GM19467 (cell line): ENCODE results near the gene FAM162A.
"Not testable (repeated sequence)": the region's sequence is repeated elsewhere in the genome, so short reads cannot be mapped to it uniquely, and the experiment has no call there.

Experiments
- ATAC-seq: cut with Tn5 transposase; IDR thresholded peaks from one replicate; pipeline ENCODE4 v1.9.1; 2021; ENCODE audit warnings: mild to moderate bottlenecking, moderate library complexity; ENCODE audit not compliant: unreplicated experiment

Gene FAM162A

GRCh38 chr3:122383771-122384697 lies at the start of gene FAM162A:
TSS of gene FAM162A (plus strand) at chr3:122384182. CDS start at chr3:122384266, 84 bp downstream.
- peak; percentile 93 for ATAC-seq

DNA sequence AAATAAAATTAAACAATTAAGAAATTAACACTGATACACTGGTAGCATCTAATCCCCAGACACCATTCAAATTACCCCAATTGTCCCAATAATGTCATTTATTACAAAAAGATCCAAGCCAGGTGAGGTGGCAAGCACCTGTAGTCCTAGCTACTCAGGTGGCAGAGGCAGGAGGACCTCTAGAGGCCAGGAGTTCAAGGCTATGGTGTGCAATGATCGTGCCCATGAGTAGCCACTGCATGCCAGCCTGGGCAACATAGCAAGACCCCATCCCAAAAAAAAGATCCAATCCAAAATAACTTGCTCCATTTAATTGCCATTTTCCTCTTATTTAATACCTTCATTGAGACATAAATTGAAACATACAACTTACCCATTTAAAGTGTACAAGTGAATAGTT lies 41.2 kb upstream of the FAM162A start:
- ATAC-seq, result no peak

DNA sequence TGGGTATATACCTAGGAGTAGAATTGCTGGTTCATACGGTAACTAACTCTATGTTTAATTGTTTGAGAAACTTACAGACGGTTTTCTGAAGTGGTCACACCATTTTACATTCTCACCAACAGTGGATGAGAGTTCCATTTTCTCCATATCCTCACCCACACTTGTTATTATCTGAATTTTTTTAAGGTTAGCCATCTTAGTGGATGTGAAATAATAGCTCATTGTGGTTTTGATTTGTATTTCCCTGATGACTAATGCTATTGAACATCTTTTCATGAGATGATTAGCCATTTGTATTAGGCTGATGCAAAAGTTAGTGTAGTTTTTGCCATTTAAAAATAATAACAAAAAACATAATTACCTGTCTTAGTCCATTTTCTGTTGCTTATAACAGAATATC lies 40.3 kb upstream of the FAM162A start:
- ATAC-seq, result no peak

- ATAC-seq, result no peak
Observed at GRCh38 chr3:122349171-122349570, 34.8 kb upstream of the FAM162A start.

DNA sequence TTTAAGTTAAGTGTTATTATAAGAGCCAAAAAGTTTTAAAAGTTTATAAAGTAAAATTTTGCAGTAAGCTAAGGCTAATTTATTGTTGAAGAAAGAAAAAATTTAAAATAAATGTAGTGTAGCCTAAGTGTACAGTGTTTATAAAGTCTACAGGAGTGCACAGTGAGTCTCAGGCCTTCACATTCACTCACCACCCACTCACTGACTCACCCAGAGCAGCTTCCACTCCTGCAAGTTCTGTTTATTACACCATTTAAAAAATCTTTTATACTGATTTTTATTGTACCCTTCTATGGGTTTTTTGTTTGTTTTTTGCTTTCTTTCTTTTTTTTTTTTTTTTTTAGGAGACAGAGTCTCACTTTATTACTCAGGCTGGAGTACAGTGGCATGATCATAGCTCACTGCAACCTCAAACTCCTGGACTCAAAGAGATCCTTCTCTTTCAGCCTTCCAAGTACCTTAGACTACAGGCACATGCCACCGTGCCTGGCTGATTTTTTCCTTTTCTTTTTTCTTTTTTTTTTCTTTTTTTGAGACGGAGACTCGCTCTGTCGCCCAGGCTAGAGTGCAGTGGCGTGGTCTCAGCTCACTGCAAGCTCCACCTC lies 33.1 kb upstream of the FAM162A start:
- no peak for ATAC-seq

DNA sequence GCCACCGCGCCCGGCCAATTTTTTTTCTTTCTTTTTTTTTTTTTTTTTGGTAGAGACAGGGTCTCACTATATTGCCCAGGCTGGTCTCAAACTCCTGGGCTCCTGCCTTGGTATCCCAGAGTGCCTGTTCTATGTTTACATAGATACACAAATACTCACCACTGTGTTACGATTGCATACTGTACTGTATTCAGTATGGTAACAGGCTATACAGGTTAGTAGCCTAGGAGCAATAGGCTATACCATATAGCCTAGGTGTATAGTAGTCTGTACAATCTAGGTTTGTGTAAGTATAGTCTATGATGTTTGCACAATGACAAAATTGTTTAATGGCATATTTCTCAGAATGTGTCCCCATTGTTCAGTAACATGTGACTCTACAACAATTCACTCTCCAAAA lies 32.4 kb upstream of the FAM162A start:
- ATAC-seq, result no peak

DNA sequence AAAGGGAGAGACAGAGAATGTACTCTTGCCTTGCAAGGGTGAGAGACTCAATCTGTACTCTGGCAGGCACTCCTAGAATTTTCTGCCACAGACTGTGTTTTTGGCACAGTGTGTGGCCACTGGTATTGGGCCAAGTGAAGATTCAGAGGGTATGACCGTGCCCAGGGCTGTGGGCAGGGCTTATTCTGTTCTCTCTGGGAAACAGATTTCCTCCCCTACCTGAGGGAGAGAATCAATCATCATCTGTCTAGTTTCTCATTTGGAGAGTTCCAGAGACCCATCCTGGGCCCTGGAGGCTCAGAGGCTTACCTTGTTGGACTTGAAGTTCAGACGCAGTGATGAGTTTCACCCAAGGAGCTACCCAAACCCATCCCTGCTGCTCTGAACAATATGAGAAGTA lies 30.8 kb upstream of the FAM162A start:
- no peak for ATAC-seq

- ATAC-seq, result no peak
Observed at GRCh38 chr3:122353893-122354401, 30.0 kb upstream of the FAM162A start.

- no peak for ATAC-seq
Observed at GRCh38 chr3:122355612-122356011, 28.4 kb upstream of the FAM162A start.

- ATAC-seq, result no peak
Observed at GRCh38 chr3:122356402-122356801, 27.6 kb upstream of the FAM162A start.

- ATAC-seq, result no peak
Observed at GRCh38 chr3:122357828-122358702, 25.9 kb upstream of the FAM162A start.

DNA sequence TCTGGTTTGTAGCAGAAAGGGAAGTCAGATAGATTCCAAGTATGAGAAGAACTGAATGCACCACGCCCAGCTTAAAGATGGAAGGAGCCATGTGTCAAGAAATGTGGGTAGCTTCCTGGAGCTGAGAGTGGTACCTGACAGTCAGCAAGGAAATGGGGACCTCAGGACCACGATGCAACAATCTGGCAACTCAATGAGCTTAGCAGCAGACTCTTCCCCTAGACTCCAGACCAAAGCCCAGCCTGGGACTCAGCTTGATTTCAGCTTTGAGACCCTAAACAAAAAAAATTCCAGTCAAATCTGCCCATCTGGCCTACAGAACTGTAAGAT lies 25.3 kb upstream of the FAM162A start:
- no peak for ATAC-seq

- no peak for ATAC-seq
Observed at GRCh38 chr3:122362026-122362425, 22.0 kb upstream of the FAM162A start.

GRCh38 chr3:122364490-122364889 lies 19.5 kb upstream of the FAM162A start:
- ATAC-seq, result no peak

DNA sequence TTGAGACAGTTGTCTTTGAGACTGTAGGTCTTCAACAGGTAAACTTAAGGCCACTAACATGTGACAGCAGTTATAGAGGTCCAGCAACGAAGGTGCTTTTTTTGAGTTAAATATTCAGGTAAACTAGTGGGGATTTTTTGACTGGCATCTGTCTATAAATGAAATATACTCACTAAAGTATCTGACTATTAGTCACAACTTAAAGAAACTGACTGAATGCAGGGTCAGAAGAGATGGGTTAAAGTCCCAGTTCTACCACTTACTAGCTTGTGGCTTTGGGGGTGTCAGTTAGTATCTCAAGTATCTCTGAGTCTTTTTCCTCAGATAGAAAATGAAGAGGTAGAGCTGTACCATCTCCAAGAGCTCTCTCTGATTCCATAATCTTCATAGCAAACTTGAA lies 18.9 kb upstream of the FAM162A start:
- no peak for ATAC-seq

DNA sequence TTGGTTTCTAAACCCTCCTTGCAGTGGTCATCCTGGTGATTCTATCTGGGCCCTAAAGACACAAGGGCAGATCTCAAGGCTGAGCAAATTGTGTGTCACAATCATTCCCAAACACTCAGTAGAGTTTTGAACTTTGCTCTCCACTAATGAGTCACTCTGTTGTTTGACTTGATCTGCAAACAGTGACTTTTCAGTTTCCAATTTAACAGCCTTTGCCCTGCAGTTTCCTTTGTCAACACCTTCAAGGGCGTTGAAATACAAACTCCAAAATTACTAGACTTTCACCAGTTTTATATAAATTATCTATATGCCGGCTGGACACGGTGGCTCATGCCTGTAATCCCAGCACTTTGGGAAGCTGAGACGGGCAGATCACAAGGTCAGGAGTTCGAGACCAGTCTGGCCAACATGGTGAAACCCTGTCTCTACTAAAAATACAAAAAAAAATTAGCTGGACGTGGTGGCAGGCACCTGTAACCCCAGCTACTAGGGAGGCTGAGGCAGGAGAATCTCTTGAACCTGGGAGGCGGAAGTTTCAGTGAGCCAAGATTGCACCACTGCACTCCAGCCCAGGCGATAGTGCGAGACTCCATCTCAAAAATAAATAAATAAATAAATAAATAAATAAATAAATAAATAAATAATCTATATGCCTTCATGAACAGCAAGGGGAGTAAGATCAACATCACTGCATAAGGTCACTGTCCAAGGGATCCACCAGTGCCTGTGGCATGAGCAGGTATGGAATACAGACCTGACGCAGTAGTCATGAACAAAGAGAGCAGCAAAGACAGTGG lies 18.2 kb upstream of the FAM162A start:
- not testable (repeated sequence) for ATAC-seq

DNA sequence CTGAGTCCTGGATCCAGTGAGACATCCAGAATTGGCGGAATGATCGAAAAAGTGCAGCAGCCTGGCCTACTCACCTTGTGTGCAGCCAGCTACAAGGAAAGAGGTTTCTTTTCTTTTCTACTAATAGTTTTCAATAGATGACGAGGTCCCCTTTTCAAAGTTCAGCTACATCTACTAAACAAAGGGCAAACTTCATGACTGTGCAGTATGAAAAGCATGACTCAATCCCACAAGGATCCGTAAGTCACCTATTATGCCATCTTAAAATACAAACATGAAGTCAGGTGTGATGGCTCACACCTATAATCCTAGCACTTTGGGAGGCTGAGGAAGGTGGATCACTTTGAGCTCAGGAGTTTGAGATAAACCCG lies 17.6 kb upstream of the FAM162A start:
- no peak for ATAC-seq

DNA sequence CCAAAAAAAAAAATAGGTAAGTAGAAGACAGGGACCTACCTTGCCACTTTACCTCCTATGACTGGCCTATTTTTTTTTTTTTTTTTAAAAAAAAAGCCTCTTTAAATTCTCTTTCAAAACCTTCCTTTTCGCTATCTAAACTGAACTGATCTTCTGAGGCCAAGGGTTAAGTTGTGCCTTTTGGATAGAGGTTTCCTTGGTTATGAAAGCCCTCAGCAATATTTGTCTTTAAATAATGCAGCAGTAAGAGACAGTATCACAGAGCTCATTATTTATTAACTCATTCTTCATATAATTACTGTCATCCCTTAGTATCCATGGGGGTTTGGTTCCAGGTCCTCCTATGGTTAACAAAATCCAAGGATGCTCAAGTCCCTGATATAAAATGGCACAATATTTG lies 9.9 kb upstream of the FAM162A start:
- ATAC-seq, result no peak

- no peak for ATAC-seq
Observed at GRCh38 chr3:122377975-122378374, 6.0 kb upstream of the FAM162A start.

- no peak for ATAC-seq
Observed at GRCh38 chr3:122382888-122383666, 905 bp upstream of the FAM162A start, which contains the start of gene MIX23. TSS of gene MIX23 (minus strand) at chr3:122383231. CDS start at chr3:122383224, 7 bp downstream.
